Dermis microvascular lymphatic vessel endothelial cell (primary cell): Measurements from ENCODE around the gene MUSTN1. TPM values are rescaled to one million over a fixed set of nuclear protein-coding genes. Genes with fewer than 3 reads are reported as not detected.
A peak's percentile ranks its signal among the peaks of the same experiment; 100 is the strongest.

Experiments
- DNase-seq, 2 donors: peaks; one replicate each; pipeline versions ENCODE4 v3.0.0 to v3.0.0-alpha.2; 2010; ENCODE audit warnings: low read depth in 2 of 2
- total RNA-seq: library from RNA; depleted of rRNA; stranded (reverse); fragments of >200 nt; gene quantifications from 2 replicates; pipeline ENCODE4 v1.2.1, GENCODE V29; 2014

MUSTN1 gene
- total RNA-seq, 1 donor from 2014 or later: not detected

DNA sequence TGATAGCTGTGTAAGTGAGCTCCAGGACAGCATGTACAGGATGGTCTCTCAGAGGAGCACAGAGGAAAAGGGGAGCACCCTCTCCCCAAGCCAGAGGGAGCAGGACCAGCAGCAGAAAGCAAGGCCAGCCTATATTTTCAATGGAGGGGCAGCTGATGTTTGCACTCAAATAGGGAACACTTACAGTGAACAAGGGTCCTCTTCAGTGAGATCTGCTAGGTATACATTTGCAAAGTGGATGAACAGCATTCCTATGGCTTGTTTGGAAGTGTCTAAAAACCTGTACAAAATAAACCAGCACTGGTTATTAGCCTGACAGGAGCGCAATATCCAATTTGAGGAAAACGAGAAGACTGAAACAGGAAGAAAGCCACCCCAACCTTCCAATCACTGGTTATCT, 17.6 kb upstream of the MUSTN1 start:
- no peak for DNase-seq

DNA sequence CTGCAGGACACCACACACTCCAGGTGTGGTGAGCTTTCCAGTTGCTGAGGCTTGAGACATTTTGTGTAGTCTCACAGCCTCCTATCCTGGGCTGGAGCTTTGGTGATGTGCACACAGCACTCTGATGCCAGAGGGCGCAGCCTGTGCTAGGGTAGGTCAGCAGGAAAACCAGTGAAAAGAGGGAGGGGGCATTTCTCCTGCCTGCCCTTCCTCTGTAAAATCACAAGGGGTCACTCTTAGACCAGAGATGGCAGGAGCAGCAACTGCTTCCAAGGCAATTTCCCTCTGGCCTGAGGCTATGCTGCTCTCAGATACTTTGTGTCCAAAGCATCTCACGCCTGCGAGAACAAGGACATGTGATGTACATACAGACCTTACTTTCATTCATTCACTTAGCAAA, 16.5 kb upstream of the MUSTN1 start:
- DNase-seq: peak; percentile 15 to 51

DNA sequence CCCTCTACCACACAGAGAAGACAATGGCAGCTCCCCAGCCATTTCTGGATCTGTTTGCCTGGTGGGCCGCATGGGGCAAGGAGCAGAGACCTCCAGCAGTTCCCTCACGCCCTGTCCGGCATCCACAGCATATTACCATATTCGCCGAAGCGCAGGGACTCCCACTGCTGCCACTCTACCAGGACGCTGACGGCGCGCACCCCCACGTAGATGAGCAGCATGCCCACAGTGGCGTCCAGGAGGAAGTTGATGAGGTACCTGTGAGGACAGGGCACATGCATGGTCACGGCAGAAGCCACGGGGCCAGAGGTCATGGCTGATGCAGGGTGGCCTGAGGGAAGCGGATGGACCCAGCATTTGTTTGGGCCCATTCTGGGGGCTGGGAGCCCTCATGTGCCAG, 14.8 kb upstream of the MUSTN1 start:
- no peak for DNase-seq

DNA sequence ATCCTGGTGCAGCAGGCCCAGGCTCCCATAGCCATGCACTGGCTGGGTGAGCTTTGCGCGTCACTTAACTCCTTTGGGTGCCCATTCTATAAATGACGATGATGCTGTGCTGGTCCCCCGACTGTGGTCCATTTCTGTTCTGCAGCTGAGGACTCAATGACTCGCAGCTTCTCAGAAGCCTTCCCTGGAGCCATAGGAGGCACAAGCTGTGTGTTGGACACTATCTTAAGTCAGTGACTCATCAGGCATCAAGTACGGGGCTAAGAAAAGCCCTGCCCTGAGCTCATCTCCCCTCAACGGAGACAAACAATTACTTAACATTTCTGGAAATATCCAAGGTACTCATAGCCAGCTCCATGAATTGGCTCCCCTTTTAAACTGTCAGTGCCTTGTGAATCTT, 13.8 kb upstream of the MUSTN1 start:
- no peak for DNase-seq

DNA sequence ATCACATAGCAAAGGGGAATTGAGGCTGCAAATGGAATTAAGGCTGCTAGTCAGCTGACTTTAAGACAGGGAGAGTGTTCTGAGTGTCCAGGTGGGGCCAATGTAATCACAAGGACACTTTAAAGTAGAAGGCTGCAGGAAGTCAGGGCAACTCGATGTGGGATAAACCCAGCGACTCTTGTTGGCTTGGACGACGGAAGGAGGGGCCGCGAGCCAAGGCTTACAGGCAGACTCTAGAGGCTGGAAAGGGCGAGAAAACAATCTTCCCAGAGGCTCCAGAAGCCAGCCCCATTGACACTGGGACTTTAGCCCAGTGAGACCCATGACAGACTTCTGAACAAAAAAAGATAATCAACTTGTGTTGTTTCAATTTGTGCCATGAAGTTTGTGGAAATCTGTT, 12.9 kb upstream of the MUSTN1 start:
- DNase-seq: no peak

- DNase-seq: no peak
Measured at GRCh38 chr3:52847241-52847640, 12.4 kb upstream of the MUSTN1 start.

- peak in 1 of 2 donors; percentile 49 for DNase-seq
Measured at GRCh38 chr3:52846432-52846965, 11.7 kb upstream of the MUSTN1 start.

GRCh38 chr3:52845691-52846431, 11.0 kb upstream of the MUSTN1 start:
- DNase-seq: no peak

GRCh38 chr3:52845157-52845556, 10.3 kb upstream of the MUSTN1 start:
- DNase-seq: peak; percentile 55 to 76

- DNase-seq: no peak
Measured at GRCh38 chr3:52844290-52844975, 9.6 kb upstream of the MUSTN1 start.

GRCh38 chr3:52843881-52844280, 9.1 kb upstream of the MUSTN1 start:
- DNase-seq: no peak

GRCh38 chr3:52843108-52843865, 8.5 kb upstream of the MUSTN1 start:
- no peak for DNase-seq

DNA sequence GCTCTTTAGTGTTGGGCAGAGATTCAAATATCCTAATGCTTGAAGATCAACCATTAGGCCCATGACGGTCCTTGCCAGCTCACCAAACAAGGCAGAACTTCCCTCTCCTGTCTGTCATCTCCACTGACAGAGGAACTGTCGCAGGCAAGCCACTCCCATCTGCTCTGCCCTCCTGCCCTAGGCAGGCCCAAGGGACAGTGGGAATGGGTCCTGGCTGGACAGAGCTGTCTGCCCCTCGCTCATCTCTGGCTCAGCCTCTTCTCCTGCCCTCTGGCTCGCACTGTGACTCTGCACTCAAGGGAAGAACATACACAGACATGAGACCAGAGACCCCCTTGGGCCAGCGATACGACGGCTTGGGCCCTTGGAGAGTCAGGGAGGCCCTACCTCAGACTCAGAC, 7.6 kb upstream of the MUSTN1 start:
- no peak for DNase-seq

GRCh38 chr3:52841981-52842340, 7.1 kb upstream of the MUSTN1 start:
- DNase-seq: no peak

- no peak for DNase-seq
Measured at GRCh38 chr3:52841211-52841980, 6.6 kb upstream of the MUSTN1 start.

GRCh38 chr3:52839892-52840545, 5.2 kb upstream of the MUSTN1 start:
- no peak for DNase-seq

GRCh38 chr3:52839268-52839575, 4.4 kb upstream of the MUSTN1 start:
- DNase-seq: no peak

GRCh38 chr3:52838561-52839267, 3.9 kb upstream of the MUSTN1 start:
- no peak for DNase-seq

GRCh38 chr3:52836986-52837385, 2.2 kb upstream of the MUSTN1 start:
- DNase-seq: no peak

DNA sequence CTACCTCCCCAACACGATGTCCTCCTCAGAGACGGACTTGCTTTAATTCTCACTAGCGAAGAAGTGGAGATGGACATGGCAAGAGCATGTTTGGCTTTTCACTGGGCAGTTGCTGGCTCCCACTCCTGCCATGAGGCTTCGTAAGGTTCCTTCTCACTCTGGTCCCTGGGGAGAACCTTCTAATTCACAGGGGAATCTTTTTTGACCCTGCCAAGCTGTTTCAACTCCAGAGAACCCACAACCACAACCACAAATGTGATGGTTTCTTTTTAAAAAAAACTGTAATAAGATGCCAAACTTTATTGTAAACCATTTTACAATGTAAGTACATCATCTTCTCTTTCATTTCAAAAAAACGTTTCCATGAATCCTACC, 1.6 kb upstream of the MUSTN1 start:
- DNase-seq: no peak
